GM13976 (cell line): ENCODE results near the gene ATP11A.
A peak's percentile ranks its signal among the peaks of the same experiment; 100 is the strongest.

Experiments
- DNase-seq: peaks from one replicate; pipeline ENCODE4 v3.0.0; 2012; ENCODE audit warnings: low spot score
- CTCF ChIP-seq: IDR thresholded peaks from 2 replicates; pipeline ENCODE4 v1.5.1; 2012; ENCODE audit warnings: borderline replicate concordance, mild to moderate bottlenecking; ENCODE audit not compliant: insufficient read depth; ENCODE audit errors: extremely low read depth, missing control alignments, control extremely low read depth
- in situ Hi-C: fragments of 300-500 bp; cut with MboI; formaldehyde crosslinking; loops from one replicate; pipeline ENCODE4 v1.12.0; 2022; ENCODE audit warnings: low sequenced_read_pairs, mixed read lengths, inconsistent platforms; ENCODE audit not compliant: unreplicated experiment

The ATP11A gene

DNA sequence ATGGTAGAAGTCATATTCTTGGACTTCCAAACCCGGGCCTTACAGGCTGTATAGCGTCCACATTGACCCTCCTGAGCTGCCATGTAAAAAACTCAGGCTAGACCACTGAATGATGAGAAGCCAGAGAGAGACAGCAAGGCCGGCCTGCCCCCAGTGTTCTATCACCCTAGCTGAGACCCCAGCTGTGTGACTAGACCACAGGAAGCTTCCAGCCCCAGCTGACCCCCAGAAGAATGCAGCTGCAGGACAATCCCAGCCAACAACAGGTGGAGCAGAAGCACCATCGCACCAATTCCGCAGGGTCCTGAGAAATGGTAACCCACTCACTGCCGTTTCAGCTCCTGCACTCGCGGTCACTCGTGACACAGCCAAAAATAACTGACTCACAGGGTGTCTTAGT lies 2.9 kb upstream of the ATP11A start:
- in situ Hi-C loops: no loop called here
- TF ChIP-seq CTCF: no peak
- no peak for DNase-seq

GRCh38 chr13:112687836-112688559 lies 1.8 kb upstream of the ATP11A start:
- DNase-seq: no peak
- TF ChIP-seq CTCF: no peak
- in situ Hi-C loops: no loop called here

GRCh38 chr13:112688560-112689302 lies 1.1 kb upstream of the ATP11A start:
- no peak for DNase-seq
- in situ Hi-C loops: no loop called here
- no peak for TF ChIP-seq CTCF

DNA sequence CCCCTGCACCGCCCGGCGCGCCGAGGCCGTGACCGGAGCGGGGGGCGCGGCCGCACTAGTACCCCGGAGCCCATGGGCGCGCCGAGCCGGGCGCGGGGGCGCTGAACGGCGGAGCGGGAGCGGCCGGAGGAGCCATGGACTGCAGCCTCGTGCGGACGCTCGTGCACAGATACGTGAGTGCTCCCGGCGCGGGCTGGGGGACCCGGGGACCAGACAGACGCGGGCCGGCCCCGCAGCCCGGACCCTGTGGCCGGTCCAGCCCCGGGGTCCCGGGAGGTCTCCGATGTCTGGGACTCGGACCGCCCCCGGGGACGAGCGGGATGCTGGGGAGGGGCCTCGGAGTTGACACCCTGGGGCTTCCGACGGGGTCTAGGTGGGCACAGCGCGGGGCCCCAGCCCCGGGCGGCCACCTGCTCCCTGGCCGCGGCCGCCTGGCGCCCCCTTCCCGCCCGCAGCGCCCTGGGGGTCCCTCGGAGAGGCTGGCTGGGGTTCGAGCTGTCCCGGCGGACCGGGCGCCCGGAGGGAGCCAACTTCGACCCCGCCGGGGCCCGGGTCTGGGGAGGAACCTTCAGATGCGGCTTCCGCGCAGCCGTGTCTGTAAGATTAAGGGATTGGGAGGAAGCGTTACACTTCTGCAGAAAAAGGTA lies 568 bp downstream of the ATP11A start:
- peak; percentile 64 for DNase-seq
- in situ Hi-C loops: no loop called here
- TF ChIP-seq CTCF: no peak

DNA sequence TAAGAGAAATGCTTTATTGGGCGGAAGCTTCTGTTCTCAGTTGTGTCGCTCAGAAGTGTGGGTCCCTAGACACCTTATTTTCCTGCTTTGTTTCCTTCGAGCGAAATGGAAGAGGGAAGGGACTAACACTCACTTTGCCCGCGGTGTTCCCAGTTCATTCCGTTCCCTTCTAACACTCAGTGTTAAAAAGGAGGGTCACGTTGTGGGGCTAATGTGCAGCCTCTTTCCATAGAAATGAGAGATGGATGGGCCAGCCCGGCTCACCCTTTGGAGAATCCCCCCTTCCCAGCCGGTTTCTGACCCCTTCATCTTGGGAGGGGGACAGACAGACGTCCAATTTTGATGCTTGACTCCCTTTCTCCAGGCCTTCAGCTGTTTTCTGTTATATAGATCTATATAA lies 2.3 kb downstream of the ATP11A start:
- no peak for TF ChIP-seq CTCF
- no peak for DNase-seq
- in situ Hi-C loops: no loop called here

DNA sequence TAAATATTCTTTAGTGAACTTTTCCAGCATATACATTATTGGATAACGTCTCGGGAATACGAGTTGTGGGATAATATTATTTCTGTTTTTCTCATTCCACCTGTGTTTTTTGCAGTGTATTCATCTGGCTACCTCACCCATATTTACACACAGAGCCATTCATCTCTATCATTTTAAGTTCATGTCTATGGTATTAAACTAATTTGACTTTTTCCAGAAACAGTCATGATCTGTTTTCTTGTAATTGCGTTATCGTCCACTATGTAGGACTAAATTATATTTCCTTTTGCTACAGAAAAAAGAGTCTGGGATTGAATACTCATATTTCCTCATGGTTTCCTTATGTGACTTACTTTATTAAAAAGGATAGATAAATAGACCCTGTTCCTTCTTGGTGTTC lies 2.7 kb downstream of the ATP11A start:
- no peak for TF ChIP-seq CTCF
- no peak for DNase-seq
- in situ Hi-C loops: no loop called here
